Esophagus muscularis mucosa (tissue), 4 donors: Measurements from ENCODE around the gene B3GALT6. TPM values are rescaled to one million over a fixed set of nuclear protein-coding genes. Genes with fewer than 3 reads are reported as not detected.

Experiments
- DNase-seq: peaks from one replicate; pipeline ENCODE4 v3.0.0-alpha.2; 2017; ENCODE audit errors: extremely low spot score
- H3K27ac ChIP-seq, 4 donors: fragments of 200-600 bp; sonication (generic); replicated peaks in 1 of 4; 1 replicate in 3 of 4; 2 replicates in 1 of 4; pipeline ENCODE4 v1.5.1; 2016 to 2019; ENCODE audit warnings: mild to moderate bottlenecking in 1 of 4
- H3K27me3 ChIP-seq, 4 donors: fragments of 200-600 bp; sonication (generic); one replicate each; pipeline versions ENCODE4 v1.5.1 to v1.6.0; 2016 to 2019
- H3K36me3 ChIP-seq, 4 donors: fragments of 200-600 bp; sonication (generic); one replicate each; pipeline ENCODE4 v1.5.1; 2016 to 2019
- H3K4me1 ChIP-seq, 4 donors: fragments of 200-600 bp; sonication (generic); one replicate each; pipeline ENCODE4 v1.5.1; 2016 to 2019
- H3K4me3 ChIP-seq, 4 donors: fragments of 200-600 bp; sonication (generic); 1 replicate in 2 of 4; 2 replicates in 2 of 4; pipeline ENCODE4 v1.5.1; 2016 to 2019; ENCODE audit warnings: mild to moderate bottlenecking in 4 of 4, moderate library complexity in 1 of 4
- H3K9me3 ChIP-seq, 4 donors: fragments of 200-600 bp; sonication (generic); 1 replicate in 3 of 4; 2 replicates in 1 of 4; pipeline ENCODE4 v1.5.1; 2016 to 2019
- CTCF ChIP-seq, 3 experiments: fragments of 200-600 bp in 2 of 3; fragments of 450-650 bp in 1 of 3; sonication (generic) in 2 of 3; IDR thresholded peaks; one replicate each; pipeline ENCODE4 v1.5.1; 2017 to 2019; ENCODE audit warnings: antibody characterized with exemption in 3 of 3, mild to moderate bottlenecking in 2 of 3, moderate library complexity in 1 of 3
- EP300 ChIP-seq: sonication (generic); formaldehyde crosslinking; IDR thresholded peaks from one replicate; pipeline ENCODE4 v1.6.1; 2017; ENCODE audit warnings: antibody characterized with exemption
- POLR2A ChIP-seq: fragments of 450-650 bp; IDR thresholded peaks from one replicate; pipeline ENCODE4 v1.6.1; 2017; ENCODE audit warnings: antibody characterized with exemption, moderate library complexity, mild to moderate bottlenecking, low read depth
- POLR2AphosphoS5 ChIP-seq, 2 donors: sonication (generic); formaldehyde crosslinking; IDR thresholded peaks; one replicate each; pipeline ENCODE4 v1.6.1; 2017; ENCODE audit warnings: antibody characterized with exemption in 2 of 2
- WGBS: methylation state at CpG from one replicate; pipeline ENCODE4 v1.1.5; 2018; 5-methylcytosine and 5-hydroxymethylcytosine counted together
- intact Hi-C: fragments of 100-400 bp; cut with DNase I; formaldehyde crosslinking; loops from one replicate; pipeline ENCODE4 v1.15.1; 2023
- total RNA-seq, 4 donors: library from RNA; depleted of rRNA; stranded (reverse); fragments of >200 nt; gene quantifications; one replicate each; pipeline versions ENCODE4 v1.1.0 to v1.2.1, GENCODE V29; 2016

Gene B3GALT6
- total RNA-seq, 4 donors from 2014 or later = 10.4 to 24.6 (median 21.0) TPM

DNA sequence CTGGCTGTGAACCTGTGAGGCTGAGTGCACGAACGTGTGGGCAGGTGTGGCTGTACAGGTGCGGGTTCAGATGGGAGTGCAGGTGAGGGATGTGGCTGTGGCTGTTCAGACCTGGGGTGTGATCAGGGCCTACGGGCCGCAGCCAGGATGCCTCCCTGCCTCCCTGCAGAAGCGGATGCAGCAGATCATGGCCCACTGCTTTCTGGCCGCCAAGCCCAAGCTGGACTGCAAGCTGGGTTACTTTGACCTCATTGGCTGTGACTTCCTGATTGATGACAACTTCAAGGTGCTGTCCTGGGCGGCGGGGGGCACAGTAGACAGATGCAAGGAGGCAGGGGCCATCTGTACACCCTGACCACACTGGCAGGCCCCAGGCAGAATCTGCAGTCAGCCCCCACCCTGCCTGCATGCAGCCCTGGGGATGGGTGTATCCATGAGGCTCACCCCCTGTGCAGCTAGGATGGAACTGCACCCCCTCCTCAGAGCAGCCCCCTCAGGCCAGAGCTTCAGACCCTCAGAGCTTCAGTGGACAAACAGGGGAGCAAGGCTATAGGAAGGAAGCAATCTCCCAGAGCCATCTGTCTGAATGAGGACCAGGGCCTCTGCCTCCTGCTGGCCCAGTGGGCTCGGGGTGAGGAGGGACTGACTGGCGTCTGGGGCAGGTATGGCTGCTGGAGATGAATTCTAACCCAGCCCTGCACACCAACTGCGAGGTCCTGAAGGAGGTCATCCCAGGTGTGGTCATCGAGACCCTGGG lies 35.4 kb upstream of the B3GALT6 start:
- H3K9me3 ChIP-seq = peaks cover 0 to 10% (median 8%) of the 10 kb centered on the region in 4 donors
- intact Hi-C loops = no loop called here
- no peaks in the 10 kb centered on the region for H3K36me3 ChIP-seq
- peaks cover 0 to 45% (median 3%) of the 10 kb centered on the region in 4 donors for H3K27me3 ChIP-seq
- no peak overlapping the region for H3K4me3 ChIP-seq
- no peak for DNase-seq
- peaks cover 0 to 15% (median 12%) of the 10 kb centered on the region in 4 donors for H3K4me1 ChIP-seq
- no peak overlapping the region for H3K27ac ChIP-seq
- WGBS = 86% methylated on average over 5 of the region's 13 CpGs
- TF ChIP-seq CTCF (IDR thresholded peaks at IDR 0.05) (no peak), POLR2AphosphoS5 (IDR thresholded peaks at IDR 0.05) (no peak), EP300 (no peak), POLR2A (no peak)

DNA sequence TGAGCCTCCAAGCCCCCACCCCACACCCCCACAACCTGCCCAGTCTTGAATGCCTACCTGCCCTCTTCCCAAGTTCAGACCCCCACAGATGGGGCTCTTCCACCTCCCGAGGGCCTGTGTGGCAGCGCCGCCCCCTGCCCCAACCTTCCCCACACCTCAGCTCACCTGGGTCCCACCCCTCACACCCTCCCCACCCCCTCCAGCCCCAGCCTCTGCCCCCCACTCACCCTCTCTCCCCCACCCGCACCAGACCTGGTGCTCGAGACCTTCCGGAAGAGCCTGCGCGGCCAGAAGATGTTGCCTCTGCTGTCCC lies 34.9 kb upstream of the B3GALT6 start:
- Histone ChIP-seq H3K36me3 (no peaks in the 10 kb centered on the region), H3K4me3 (no peak overlapping the region), H3K27ac (no peak overlapping the region), H3K9me3 (peaks cover 0 to 10% (median 8%) of the 10 kb centered on the region in 4 donors), H3K27me3 (peaks cover 0 to 46% (median 3%) of the 10 kb centered on the region in 4 donors), H3K4me1 (peaks cover 0 to 16% (median 13%) of the 10 kb centered on the region in 4 donors)
- TF ChIP-seq POLR2AphosphoS5 (IDR thresholded peaks at IDR 0.05) (no peak), CTCF (IDR thresholded peaks at IDR 0.05) (no peak), POLR2A (no peak), EP300 (no peak)
- no peak for DNase-seq
- intact Hi-C loops = no loop called here
- WGBS = 85% methylated on average over 5 of the region's 8 CpGs

- H3K36me3 ChIP-seq = no peaks in the 10 kb centered on the region
- H3K27me3 ChIP-seq = peaks cover 0 to 53% (median 3%) of the 10 kb centered on the region in 4 donors
- H3K9me3 ChIP-seq = peaks cover 0 to 10% (median 8%) of the 10 kb centered on the region in 4 donors
- intact Hi-C loops = no loop called here
- no peak overlapping the region for H3K27ac ChIP-seq
- no peak for DNase-seq
- peaks cover 0 to 16% (median 13%) of the 10 kb centered on the region in 4 donors for H3K4me1 ChIP-seq
- no peak overlapping the region for H3K4me3 ChIP-seq
- WGBS = 88% methylated on average over 19 of the region's 48 CpGs
- no peak for TF ChIP-seq POLR2A
- no peak for TF ChIP-seq POLR2AphosphoS5 (IDR thresholded peaks at IDR 0.05)
- no peak for TF ChIP-seq CTCF (IDR thresholded peaks at IDR 0.05)
- TF ChIP-seq EP300 = no peak
Observed at GRCh38 chr1:1197551-1198422, 34.2 kb upstream of the B3GALT6 start.

DNA sequence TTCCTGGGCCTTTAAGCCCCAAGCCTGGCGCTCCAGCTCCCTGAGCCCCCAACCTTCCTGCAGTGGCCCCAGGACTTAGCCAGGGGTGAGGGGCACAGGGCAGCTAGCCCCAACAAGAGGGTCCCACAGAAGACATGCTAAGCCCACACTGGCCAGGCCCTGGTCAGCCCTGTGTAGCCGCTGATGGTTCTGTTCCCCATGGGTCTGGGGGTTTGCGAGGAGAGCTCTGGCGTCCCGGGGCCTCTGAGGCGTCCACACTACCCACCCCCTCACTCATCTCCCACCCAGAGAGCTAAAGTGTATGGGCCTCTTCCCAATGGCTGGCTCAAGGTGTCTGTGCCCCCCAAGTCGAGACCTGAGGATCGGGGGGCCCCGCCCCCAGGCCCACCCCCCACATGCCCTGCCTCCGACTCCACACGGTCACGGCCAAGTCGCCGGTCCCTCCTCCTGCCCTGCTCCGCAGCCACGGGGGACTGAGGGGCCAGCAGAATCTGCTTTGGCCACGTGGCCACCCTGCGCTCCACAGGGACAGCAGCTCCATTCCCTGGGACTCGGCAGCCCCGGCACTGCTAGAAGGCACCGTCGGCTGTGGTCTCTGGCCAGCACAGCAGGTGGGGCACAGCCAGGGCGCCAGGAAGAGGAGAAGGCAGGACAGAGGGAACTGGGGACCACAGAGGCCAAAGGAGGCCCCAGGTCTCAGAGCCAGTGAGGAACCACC lies 33.5 kb upstream of the B3GALT6 start:
- no peak for DNase-seq
- peaks cover 0 to 54% (median 3%) of the 10 kb centered on the region in 4 donors for H3K27me3 ChIP-seq
- no peak for TF ChIP-seq EP300
- no peak for TF ChIP-seq POLR2A
- TF ChIP-seq POLR2AphosphoS5 (IDR thresholded peaks at IDR 0.05) = no peak
- TF ChIP-seq CTCF (IDR thresholded peaks at IDR 0.05) = no peak
- H3K4me1 ChIP-seq = peaks cover 0 to 16% (median 13%) of the 10 kb centered on the region in 4 donors
- WGBS = 82% methylated on average over 11 of the region's 23 CpGs
- H3K4me3 ChIP-seq = no peak overlapping the region
- no peaks in the 10 kb centered on the region for H3K36me3 ChIP-seq
- peaks cover 0 to 10% (median 8%) of the 10 kb centered on the region in 4 donors for H3K9me3 ChIP-seq
- no peak overlapping the region for H3K27ac ChIP-seq
- intact Hi-C loops = no loop called here
